Uterus (tissue), 4 donors: ENCODE data around the gene TMEM203. TPM values are rescaled to one million over a fixed set of nuclear protein-coding genes. Genes with fewer than 3 reads are reported as not detected.

ENCODE experiments used
- DNase-seq, 2 donors: peaks; one replicate each; pipeline ENCODE4 v3.0.0-alpha.2; 2019 to 2020
- H3K27ac ChIP-seq, 2 donors: fragments of 200-600 bp; sonication (generic); 1 replicate in 1 of 2; 2 replicates in 1 of 2; pipeline ENCODE4 v1.5.1; 2016 to 2018
- H3K27me3 ChIP-seq, 2 donors: fragments of 200-600 bp; sonication (generic); one replicate each; pipeline ENCODE4 v1.5.1; 2018 to 2019; ENCODE audit warnings: control low read depth in 1 of 2
- H3K36me3 ChIP-seq, 2 donors: fragments of 200-600 bp; sonication (generic); one replicate each; pipeline ENCODE4 v1.5.1; 2019; ENCODE audit warnings: control low read depth in 1 of 2
- H3K4me1 ChIP-seq, 2 donors: fragments of 200-600 bp; sonication (generic); one replicate each; pipeline ENCODE4 v1.5.1; 2018 to 2019; ENCODE audit warnings: control low read depth in 1 of 2
- H3K4me3 ChIP-seq, 2 donors: fragments of 200-600 bp; sonication (generic); 1 replicate in 1 of 2; 2 replicates in 1 of 2; pipeline ENCODE4 v1.5.1; 2018 to 2019; ENCODE audit warnings: mild to moderate bottlenecking in 1 of 2
- H3K9me3 ChIP-seq, 2 donors: fragments of 200-600 bp; sonication (generic); one replicate each; pipeline ENCODE4 v1.5.1; 2019; ENCODE audit warnings: control low read depth in 1 of 2
- CTCF ChIP-seq, 4 experiments: fragments of 200-600 bp in 2 of 4; fragments of 450-650 bp in 2 of 4; sonication (generic) in 2 of 4; IDR thresholded peaks; one replicate each; pipeline ENCODE4 v1.5.1; 2016 to 2019; ENCODE audit warnings: antibody characterized with exemption in 4 of 4, mild to moderate bottlenecking in 2 of 4, moderate library complexity in 1 of 4
- POLR2A ChIP-seq, 2 donors: fragments of 450-650 bp; IDR thresholded peaks; one replicate each; pipeline ENCODE4 v1.6.1; 2016; ENCODE audit warnings: antibody characterized with exemption in 2 of 2, mild to moderate bottlenecking in 1 of 2, moderate library complexity in 1 of 2
- intact Hi-C: fragments of 100-400 bp; cut with DNase I; formaldehyde crosslinking; loops from one replicate; pipeline ENCODE4 v1.15.1; 2023; ENCODE audit warnings: low total_unique reads
- total RNA-seq, 4 donors: library from RNA; depleted of rRNA in 3 of 4; stranded (reverse); fragments of >200 nt in 3 of 4; gene quantifications; one replicate each; pipeline versions ENCODE4 v1.1.0 to v1.2.4, GENCODE V29; 2014 to 2023
- donor health status: DM: yes; HTN: yes; CAD: no.

Gene TMEM203
- total RNA-seq, 4 donors from 2014 or later = 33.2 to 53.3 (median 38.7) TPM

DNA sequence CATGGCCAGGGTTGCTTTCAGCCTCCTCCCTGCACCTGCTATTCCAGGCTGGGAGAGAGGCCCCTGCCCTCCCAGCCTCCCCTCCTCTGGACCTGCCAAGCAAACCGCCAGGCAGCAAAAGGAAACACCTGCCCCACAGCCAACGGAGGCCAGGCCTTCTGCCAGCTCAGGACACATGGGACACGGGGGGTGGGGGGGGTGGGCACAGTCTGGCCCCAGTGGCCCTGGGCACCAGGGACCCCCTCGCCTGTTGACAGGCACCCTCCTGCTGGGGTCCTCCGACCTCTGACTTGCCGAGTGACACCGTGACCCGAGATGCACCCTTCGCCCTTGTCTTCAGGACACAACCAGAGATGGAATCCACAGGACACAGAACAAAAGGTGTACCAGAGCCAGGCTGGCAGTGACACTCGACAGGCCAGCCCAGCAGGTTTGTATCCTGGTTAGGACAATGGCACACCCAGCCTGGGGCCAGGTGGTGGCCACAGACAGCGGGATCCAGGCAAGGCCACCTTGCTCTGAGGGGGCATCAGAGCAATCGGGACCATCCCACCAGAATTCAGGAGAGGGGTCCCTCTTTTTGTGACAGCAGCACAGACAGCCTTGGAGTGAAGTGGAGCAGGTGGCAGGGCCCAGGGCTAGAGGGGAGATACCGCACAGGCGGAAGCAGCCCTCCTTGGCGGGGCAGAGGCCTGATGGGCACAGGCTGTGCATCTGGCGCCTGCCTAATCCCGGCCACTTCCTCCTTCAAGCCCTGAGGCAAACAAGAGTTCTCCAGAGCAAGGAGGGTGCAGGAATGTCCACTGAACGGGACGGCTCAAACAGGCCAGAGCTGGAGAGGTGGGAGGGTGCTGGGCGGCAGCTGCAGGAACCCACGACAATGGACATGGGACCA lies 32.3 kb downstream of the TMEM203 start:
- Histone ChIP-seq H3K27me3 (peaks cover 8 to 13% of the 10 kb centered on the region in 2 donors), H3K27ac (no peak overlapping the region), H3K4me1 (peaks cover 1 to 15% of the 10 kb centered on the region in 2 donors), H3K4me3 (no peak overlapping the region), H3K9me3 (no peaks in the 10 kb centered on the region), H3K36me3 (no peaks in the 10 kb centered on the region)
- TF ChIP-seq CTCF (IDR thresholded peaks at IDR 0.05) (no peak), POLR2A (IDR thresholded peaks at IDR 0.05) (no peak)
- intact Hi-C loops = no loop called here
- DNase-seq = no peak

GRCh38 chr9:137171149-137171900 lies 34.1 kb downstream of the TMEM203 start:
- Histone ChIP-seq H3K4me3 (no peak overlapping the region), H3K27me3 (peaks cover 24 to 28% of the 10 kb centered on the region in 2 donors), H3K36me3 (no peaks in the 10 kb centered on the region), H3K9me3 (no peaks in the 10 kb centered on the region), H3K4me1 (peaks cover 4 to 21% of the 10 kb centered on the region in 2 donors), H3K27ac (no peak overlapping the region)
- intact Hi-C loops = no loop called here
- TF ChIP-seq POLR2A (IDR thresholded peaks at IDR 0.05) (no peak), CTCF (IDR thresholded peaks at IDR 0.05) (no peak)
- DNase-seq = no peak

GRCh38 chr9:137170486-137171148 lies 34.8 kb downstream of the TMEM203 start:
- DNase-seq = no peak
- Histone ChIP-seq H3K4me3 (no peak overlapping the region), H3K27me3 (peaks cover 28 to 31% of the 10 kb centered on the region in 2 donors), H3K9me3 (no peaks in the 10 kb centered on the region), H3K4me1 (peaks cover 4 to 21% of the 10 kb centered on the region in 2 donors), H3K36me3 (no peaks in the 10 kb centered on the region), H3K27ac (no peak overlapping the region)
- intact Hi-C loops = no loop called here
- TF ChIP-seq POLR2A (IDR thresholded peaks at IDR 0.05) (no peak), CTCF (IDR thresholded peaks at IDR 0.05) (no peak)

DNA sequence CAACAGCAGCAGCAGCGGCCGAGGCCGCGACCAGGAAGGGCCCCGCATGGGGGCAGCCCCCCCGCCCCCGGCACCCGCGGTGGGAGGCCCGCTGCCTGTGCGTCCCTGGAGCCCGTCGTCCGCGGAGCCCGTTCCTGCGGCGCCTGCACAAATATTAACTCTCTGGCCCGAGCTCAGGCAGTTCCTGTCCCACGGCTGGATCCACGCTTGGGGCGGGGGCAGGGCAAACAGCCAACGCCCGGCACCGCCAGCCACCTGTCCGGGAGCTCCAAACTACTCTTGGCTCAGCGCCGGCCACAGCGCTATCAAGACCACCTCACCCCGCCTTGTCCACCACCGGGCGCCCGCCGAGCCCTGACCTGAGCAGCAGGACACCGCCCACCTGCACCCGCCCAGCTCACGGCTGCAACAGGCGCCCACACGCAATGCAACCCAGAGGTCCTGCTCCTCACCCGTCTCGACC lies 35.5 kb downstream of the TMEM203 start, which contains the start of gene LRRC26:
LRRC26 (minus strand) TSS at position 156 of the 463 bp plus-strand sequence; CDS start at position 48, 108 bp downstream.
- intact Hi-C loops = no loop called here
- DNase-seq = no peak
- Histone ChIP-seq H3K4me3 (peak within 1 kb of the TSS in 1 of 2 donors; percentile 11), H3K4me1 (peaks cover 4 to 21% of the 10 kb centered on the region in 2 donors), H3K9me3 (no peaks in the 10 kb centered on the region), H3K36me3 (no peaks in the 10 kb centered on the region), H3K27ac (no peak within 1 kb of the TSS), H3K27me3 (peaks cover 28 to 38% of the 10 kb centered on the region in 2 donors)
- TF ChIP-seq POLR2A (IDR thresholded peaks at IDR 0.05) = no peak
- no peak for TF ChIP-seq CTCF (IDR thresholded peaks at IDR 0.05)
